Thyroid gland (tissue), 4 donors: ENCODE data around the gene AP2B1. TPM values are rescaled to one million over a fixed set of nuclear protein-coding genes. Genes with fewer than 3 reads are reported as not detected.

ENCODE experiments used
- DNase-seq, 2 donors: peaks; one replicate each; pipeline ENCODE4 v3.0.0-alpha.2; 2019
- H3K27ac ChIP-seq, 3 donors: fragments of 200-600 bp; sonication (generic); 1 replicate in 2 of 3; 2 replicates in 1 of 3; pipeline ENCODE4 v1.5.1; 2016 to 2019; ENCODE audit warnings: mild to moderate bottlenecking in 1 of 3, moderate library complexity in 1 of 3
- H3K27me3 ChIP-seq: fragments of 200-600 bp; sonication (generic); one replicate; pipeline ENCODE4 v1.5.1; 2019
- H3K36me3 ChIP-seq, 2 donors: fragments of 200-600 bp; sonication (generic); one replicate each; pipeline ENCODE4 v1.5.1; 2016 to 2019
- H3K4me1 ChIP-seq, 2 donors: fragments of 200-600 bp; sonication (generic); one replicate each; pipeline ENCODE4 v1.5.1; 2017 to 2019
- H3K4me3 ChIP-seq, 3 donors: fragments of 200-600 bp; sonication (generic); replicated peaks in 1 of 3; 1 replicate in 2 of 3; 2 replicates in 1 of 3; pipeline ENCODE4 v1.5.1; 2016; ENCODE audit warnings: mild to moderate bottlenecking in 1 of 3
- H3K9me3 ChIP-seq: fragments of 200-600 bp; sonication (generic); one replicate; pipeline ENCODE4 v1.5.1; 2017
- POLR2A ChIP-seq, 2 donors: fragments of 450-650 bp; IDR thresholded peaks; one replicate each; pipeline ENCODE4 v1.6.1; 2017; ENCODE audit warnings: antibody characterized with exemption in 2 of 2, mild to moderate bottlenecking in 2 of 2, moderate library complexity in 1 of 2
- WGBS, 2 donors: methylation state at CpG; one replicate each; pipeline ENCODE4 v1.1.5; 2017; 5-methylcytosine and 5-hydroxymethylcytosine counted together
- intact Hi-C: fragments of 100-400 bp; cut with DNase I; formaldehyde crosslinking; loops from one replicate; pipeline ENCODE4 v1.15.1; 2023
- total RNA-seq, 4 donors: library from RNA; depleted of rRNA; stranded (reverse); fragments of >200 nt; gene quantifications; one replicate each; pipeline ENCODE4 v1.2.3, GENCODE V29; 2016
- TF ChIP-seq, protein P1 (sequence below), 6 experiments: fragments of 200-600 bp in 3 of 6; fragments of 450-650 bp in 3 of 6; sonication (generic) in 3 of 6; IDR thresholded peaks; one replicate each; pipeline ENCODE4 v1.5.1; 2016 to 2019; ENCODE audit warnings: antibody characterized with exemption in 6 of 6, mild to moderate bottlenecking in 2 of 6, inconsistent platforms in 1 of 6, moderate library complexity in 1 of 6

The AP2B1 gene
- total RNA-seq, 4 donors from 2014 or later = 105 to 162 (median 122) TPM

DNA sequence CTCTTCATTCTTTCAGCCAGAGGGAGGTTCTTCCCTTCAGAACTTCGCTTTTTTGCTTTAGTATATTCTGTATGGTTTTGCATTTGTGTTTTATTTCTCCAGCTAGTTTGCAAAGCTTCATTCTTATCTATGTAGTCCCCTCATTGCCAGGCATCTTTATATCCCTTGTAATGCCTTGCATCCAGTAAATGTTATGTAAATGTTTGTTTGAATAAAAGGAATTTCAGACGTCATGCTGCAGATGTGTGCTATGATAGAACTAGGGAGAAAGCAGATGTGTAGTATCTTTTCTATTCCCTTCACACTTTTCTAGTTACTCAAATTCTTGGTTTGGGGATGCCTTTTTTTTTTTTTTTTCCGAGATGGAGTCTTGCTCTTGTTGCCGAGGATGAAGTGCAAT lies 81.7 kb downstream of the AP2B1 start:
- H3K36me3 ChIP-seq = peaks cover 13 to 15% of the 10 kb centered on the region in 2 donors
- no peak overlapping the region for H3K4me3 ChIP-seq
- no peak for DNase-seq
- H3K4me1 ChIP-seq = no peaks in the 10 kb centered on the region
- no peaks in the 10 kb centered on the region for H3K27me3 ChIP-seq
- TF ChIP-seq POLR2A (IDR thresholded peaks at IDR 0.05) = no peak
- TF ChIP-seq, protein P1, sequence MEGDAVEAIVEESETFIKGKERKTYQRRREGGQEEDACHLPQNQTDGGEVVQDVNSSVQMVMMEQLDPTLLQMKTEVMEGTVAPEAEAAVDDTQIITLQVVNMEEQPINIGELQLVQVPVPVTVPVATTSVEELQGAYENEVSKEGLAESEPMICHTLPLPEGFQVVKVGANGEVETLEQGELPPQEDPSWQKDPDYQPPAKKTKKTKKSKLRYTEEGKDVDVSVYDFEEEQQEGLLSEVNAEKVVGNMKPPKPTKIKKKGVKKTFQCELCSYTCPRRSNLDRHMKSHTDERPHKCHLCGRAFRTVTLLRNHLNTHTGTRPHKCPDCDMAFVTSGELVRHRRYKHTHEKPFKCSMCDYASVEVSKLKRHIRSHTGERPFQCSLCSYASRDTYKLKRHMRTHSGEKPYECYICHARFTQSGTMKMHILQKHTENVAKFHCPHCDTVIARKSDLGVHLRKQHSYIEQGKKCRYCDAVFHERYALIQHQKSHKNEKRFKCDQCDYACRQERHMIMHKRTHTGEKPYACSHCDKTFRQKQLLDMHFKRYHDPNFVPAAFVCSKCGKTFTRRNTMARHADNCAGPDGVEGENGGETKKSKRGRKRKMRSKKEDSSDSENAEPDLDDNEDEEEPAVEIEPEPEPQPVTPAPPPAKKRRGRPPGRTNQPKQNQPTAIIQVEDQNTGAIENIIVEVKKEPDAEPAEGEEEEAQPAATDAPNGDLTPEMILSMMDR (IDR thresholded peaks at IDR 0.05) = no peak
- WGBS, 2 donors = 91 to 93% methylated on average over 4 of the region's 4 CpGs
- H3K9me3 ChIP-seq = no peaks in the 10 kb centered on the region
- H3K27ac ChIP-seq = no peak overlapping the region
- intact Hi-C loops = no loop called here

DNA sequence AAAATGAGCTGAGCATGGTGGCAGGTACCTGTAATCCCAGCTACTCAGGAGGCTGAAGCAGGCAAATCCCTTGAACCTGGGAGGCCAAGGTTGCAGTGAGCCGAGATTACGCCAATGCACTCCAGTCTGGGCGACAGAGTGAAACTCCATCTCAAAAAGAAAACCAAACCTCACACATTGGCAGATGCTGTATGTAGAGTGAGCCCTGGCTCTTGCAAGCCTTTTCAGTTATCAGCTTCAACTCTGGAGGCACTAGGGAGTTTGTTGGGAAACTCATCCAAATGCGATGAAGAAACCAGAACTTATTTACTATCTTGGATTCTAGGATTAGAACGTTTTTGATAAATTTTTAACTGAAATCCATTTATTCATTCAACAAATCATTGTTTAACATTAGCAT lies 87.4 kb downstream of the AP2B1 start:
- Histone ChIP-seq H3K27me3 (no peaks in the 10 kb centered on the region), H3K27ac (no peak overlapping the region), H3K36me3 (peaks cover 19% of the 10 kb centered on the region in 2 donors), H3K4me1 (no peaks in the 10 kb centered on the region), H3K9me3 (no peaks in the 10 kb centered on the region), H3K4me3 (no peak overlapping the region)
- DNase-seq = no peak
- intact Hi-C loops = no loop called here
- TF ChIP-seq POLR2A (IDR thresholded peaks at IDR 0.05) = no peak
- TF ChIP-seq, protein P1 (IDR thresholded peaks at IDR 0.05) = no peak
- 90 to 96% methylated on average over 5 of the region's 5 CpGs for WGBS, 2 donors

DNA sequence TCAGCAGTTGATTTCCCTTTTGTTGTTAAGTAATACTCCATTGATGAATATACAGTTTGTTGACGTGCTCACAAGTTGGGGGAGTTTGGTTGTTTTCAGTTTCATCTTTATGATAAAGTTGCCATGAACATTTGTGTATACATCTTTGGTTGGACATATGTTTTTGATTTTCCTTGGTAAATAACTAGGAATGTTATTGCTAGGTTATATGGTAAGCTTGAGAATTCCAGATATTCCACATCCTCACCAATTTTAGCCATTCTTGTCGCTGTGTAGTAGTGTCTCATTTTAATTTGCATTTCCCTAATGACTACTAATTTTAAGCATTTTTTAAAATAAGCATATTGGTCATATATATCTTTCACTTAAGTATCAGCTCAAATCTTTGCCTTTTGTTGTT lies 89.3 kb downstream of the AP2B1 start:
- peaks cover 15 to 25% of the 10 kb centered on the region in 2 donors for H3K36me3 ChIP-seq
- H3K27me3 ChIP-seq = no peaks in the 10 kb centered on the region
- no peak overlapping the region for H3K4me3 ChIP-seq
- H3K27ac ChIP-seq = no peak overlapping the region
- intact Hi-C loops = no loop called here
- DNase-seq = no peak
- H3K9me3 ChIP-seq = no peaks in the 10 kb centered on the region
- H3K4me1 ChIP-seq = no peaks in the 10 kb centered on the region
- WGBS, 2 donors = 93 to 96% methylated on average over 2 of the region's 2 CpGs
- TF ChIP-seq POLR2A (IDR thresholded peaks at IDR 0.05) = no peak
- TF ChIP-seq, protein P1 (IDR thresholded peaks at IDR 0.05) = no peak

DNA sequence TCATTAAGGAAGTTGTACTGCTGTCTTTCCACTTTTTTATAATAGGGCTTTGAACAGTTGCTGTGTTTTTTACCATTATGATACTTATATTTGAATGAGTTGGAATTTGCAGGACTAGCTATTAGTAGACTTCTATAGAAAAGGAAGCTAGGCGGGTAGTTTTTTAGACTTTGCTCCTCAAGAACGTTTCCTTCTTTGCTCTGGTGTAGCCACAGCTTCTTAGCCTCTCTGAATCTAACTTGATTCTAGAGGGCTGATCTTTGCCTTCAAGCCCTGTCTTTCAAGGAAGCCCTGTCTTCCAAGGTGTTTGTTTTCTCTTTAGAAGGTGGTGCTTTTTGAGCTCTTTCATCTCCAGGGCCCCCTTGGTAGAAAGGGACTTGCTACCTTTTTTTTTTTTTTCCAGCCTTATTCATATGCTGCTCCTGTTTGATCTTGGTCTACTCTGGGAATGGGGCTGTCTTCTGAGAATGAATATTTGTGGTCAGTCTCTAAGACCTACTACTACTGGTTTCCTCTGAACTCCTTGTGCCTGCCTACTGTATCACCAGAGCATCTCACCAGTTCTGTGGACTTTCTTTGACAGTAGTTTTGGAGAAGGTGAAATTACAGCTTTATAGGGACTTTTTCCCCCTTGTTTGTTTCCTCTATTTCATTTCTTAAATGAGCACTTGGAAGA lies 92.0 kb downstream of the AP2B1 start:
- TF ChIP-seq, protein P1 (IDR thresholded peaks at IDR 0.05) = no peak
- H3K4me1 ChIP-seq = no peaks in the 10 kb centered on the region
- intact Hi-C loops = no loop called here
- DNase-seq = no peak
- H3K27ac ChIP-seq = no peak overlapping the region
- H3K36me3 ChIP-seq = peaks cover 11 to 31% of the 10 kb centered on the region in 2 donors
- no peak overlapping the region for H3K4me3 ChIP-seq
- H3K27me3 ChIP-seq = no peaks in the 10 kb centered on the region
- 84 to 94% methylated on average over 2 of the region's 2 CpGs for WGBS, 2 donors
- H3K9me3 ChIP-seq = no peaks in the 10 kb centered on the region

DNA sequence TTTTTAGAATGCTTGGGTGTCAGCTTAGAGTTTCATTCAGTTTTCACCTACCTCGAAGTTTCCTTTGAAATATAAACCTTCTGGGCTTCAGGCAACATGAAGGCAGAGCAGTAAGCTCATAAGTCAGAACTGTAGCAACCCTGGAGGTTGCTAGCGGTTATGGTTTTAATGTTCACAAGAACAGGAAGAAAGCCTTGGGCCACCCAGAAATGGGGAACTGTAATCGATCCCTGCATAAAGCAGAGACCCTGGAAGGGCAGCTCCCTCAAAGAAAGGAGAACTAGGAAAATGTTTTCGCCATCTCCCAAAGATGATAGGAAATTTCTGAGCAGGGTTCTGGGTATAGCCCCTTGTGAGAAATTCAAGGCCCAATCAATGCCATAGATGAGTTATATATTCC lies 96.5 kb downstream of the AP2B1 start:
- TF ChIP-seq, protein P1 (IDR thresholded peaks at IDR 0.05) = no peak
- no peak for TF ChIP-seq POLR2A (IDR thresholded peaks at IDR 0.05)

More for the DNA sequence above, 96.5 kb downstream of the AP2B1 start:
- WGBS, 2 donors = 90 to 91% methylated on average over 4 of the region's 4 CpGs
- Histone ChIP-seq H3K36me3 (peaks cover 13 to 35% of the 10 kb centered on the region in 2 donors), H3K27ac (no peak overlapping the region), H3K9me3 (no peaks in the 10 kb centered on the region), H3K27me3 (no peaks in the 10 kb centered on the region), H3K4me3 (no peak overlapping the region), H3K4me1 (no peaks in the 10 kb centered on the region)
- no peak for DNase-seq
- intact Hi-C loops = no loop called here
